Colon (tissue), 2 donors: ENCODE data around the gene TSPAN10.
"Not testable (repeated sequence)": the region's sequence is repeated elsewhere in the genome, so short reads cannot be mapped to it uniquely, and the experiment has no call there.

ENCODE experiments used
- FAIRE-seq: peaks from 2 replicates; lab custom pipeline; 2012; peaks lifted over from hg19 to GRCh38; lab: Jason Lieb, UNC
- donor health status: control.
- donor health status: control.

Gene TSPAN10

GRCh38 chr17:81664051-81664470, 27.1 kb downstream of the TSPAN10 start:
- FAIRE-seq, result no peak

- no peak for FAIRE-seq
These were observed 28.5 kb downstream of the TSPAN10 start for GRCh38 chr17:81665205-81666091.

GRCh38 chr17:81666092-81666341, 29.0 kb downstream of the TSPAN10 start:
- no peak for FAIRE-seq

- no peak for FAIRE-seq
These were observed 29.6 kb downstream of the TSPAN10 start, which contains the start of the genes CCDC137 and OXLD1 for GRCh38 chr17:81666342-81667191. CCDC137 (plus strand) TSS chr17:81666737; CDS start chr17:81666767, 30 bp downstream. OXLD1 (minus strand) TSS chr17:81666605; CDS start chr17:81666577, 28 bp downstream.

GRCh38 chr17:81667754-81668153, 30.8 kb downstream of the TSPAN10 start:
- FAIRE-seq, result no peak

- no peak for FAIRE-seq
These were observed 35.5 kb downstream of the TSPAN10 start for GRCh38 chr17:81672504-81672903.

GRCh38 chr17:81672954-81673353, 36.0 kb downstream of the TSPAN10 start:
- FAIRE-seq, result no peak

GRCh38 chr17:81673561-81674258, 36.7 kb downstream of the TSPAN10 start:
- no peak for FAIRE-seq

GRCh38 chr17:81675515-81676221, 38.7 kb downstream of the TSPAN10 start:
- FAIRE-seq, result not testable (repeated sequence)

GRCh38 chr17:81676906-81677305, 39.9 kb downstream of the TSPAN10 start:
- FAIRE-seq, result no peak

GRCh38 chr17:81680150-81680549, 43.2 kb downstream of the TSPAN10 start:
- FAIRE-seq, result no peak

GRCh38 chr17:81681672-81682071, 44.7 kb downstream of the TSPAN10 start:
- FAIRE-seq, result no peak

GRCh38 chr17:81682565-81683207, 45.7 kb downstream of the TSPAN10 start:
- FAIRE-seq, result no peak

GRCh38 chr17:81683208-81683583, 46.2 kb downstream of the TSPAN10 start:
- FAIRE-seq, result no peak

- peak; percentile 72 for FAIRE-seq
These were observed 46.8 kb downstream of the TSPAN10 start, which contains the start of the genes ARL16 and HGS for GRCh38 chr17:81683584-81684441. ARL16 (minus strand) TSS chr17:81683797; CDS start chr17:81683753, 44 bp downstream. HGS (plus strand) TSS chr17:81684011; CDS start chr17:81684067, 56 bp downstream.

GRCh38 chr17:81684442-81684911, 47.5 kb downstream of the TSPAN10 start:
- no peak for FAIRE-seq

GRCh38 chr17:81685108-81685507, 48.1 kb downstream of the TSPAN10 start:
- FAIRE-seq, result no peak

- FAIRE-seq, result no peak
These were observed 49.6 kb downstream of the TSPAN10 start for GRCh38 chr17:81686614-81687013.

GRCh38 chr17:81687770-81688541, 51.0 kb downstream of the TSPAN10 start:
- no peak for FAIRE-seq
